8988T (cell line): ENCODE results near the gene PARP6.

ENCODE experiments used
- DNase-seq: peaks from one replicate; pipeline ENCODE4 v3.0.0; 2011

PARP6 gene

GRCh38 chr15:72230197-72231065, 41.9 kb downstream of the PARP6 start:
- peak; percentile 42 for DNase-seq

- DNase-seq: no peak
Observed at GRCh38 chr15:72229947-72230196, 42.5 kb downstream of the PARP6 start.

GRCh38 chr15:72229076-72229946, 43.0 kb downstream of the PARP6 start:
- DNase-seq: no peak

GRCh38 chr15:72227720-72228119, 44.6 kb downstream of the PARP6 start:
- DNase-seq: no peak

GRCh38 chr15:72227192-72227586, 45.2 kb downstream of the PARP6 start:
- DNase-seq: no peak

GRCh38 chr15:72223278-72223677, 49.1 kb downstream of the PARP6 start:
- no peak for DNase-seq

GRCh38 chr15:72222393-72222792, 50.0 kb downstream of the PARP6 start:
- DNase-seq: peak; percentile 63

GRCh38 chr15:72220687-72221086, 51.7 kb downstream of the PARP6 start:
- no peak for DNase-seq

- no peak for DNase-seq
Observed at GRCh38 chr15:72217216-72217615, 55.1 kb downstream of the PARP6 start.

- DNase-seq: no peak
Observed at GRCh38 chr15:72216079-72216478, 56.3 kb downstream of the PARP6 start.

GRCh38 chr15:72207558-72208085, 64.7 kb downstream of the PARP6 start:
- DNase-seq: no peak

GRCh38 chr15:72206677-72207000, 65.7 kb downstream of the PARP6 start:
- DNase-seq: no peak

- no peak for DNase-seq
Observed at GRCh38 chr15:72205896-72206676, 66.3 kb downstream of the PARP6 start.

GRCh38 chr15:72205273-72205672, 67.1 kb downstream of the PARP6 start:
- DNase-seq: no peak

- DNase-seq: no peak
Observed at GRCh38 chr15:72203507-72203837, 68.9 kb downstream of the PARP6 start.

GRCh38 chr15:72202801-72203506, 69.4 kb downstream of the PARP6 start:
- no peak for DNase-seq

- DNase-seq: no peak
Observed at GRCh38 chr15:72202302-72202701, 70.1 kb downstream of the PARP6 start.

GRCh38 chr15:72201391-72201921, 70.9 kb downstream of the PARP6 start:
- DNase-seq: no peak

- DNase-seq: no peak
Observed at GRCh38 chr15:72200395-72201237, 71.7 kb downstream of the PARP6 start.

GRCh38 chr15:72199721-72200212, 72.6 kb downstream of the PARP6 start:
- peak; percentile 82 for DNase-seq

GRCh38 chr15:72199205-72199515, 73.2 kb downstream of the PARP6 start:
- DNase-seq: no peak
